ENCODE results near the gene SIRPG.

Gene SIRPG

GRCh38 chr20:1635291-1635979 is 22.1 kb downstream of the SIRPG start:
- TF ChIP-seq GATA2 (IDR thresholded peaks at IDR 0.05; ENCODE audit: low read depth, low read length) (no peak), GATA3 (IDR thresholded peaks at IDR 0.05; ENCODE audit: low read depth, low read length) (no peak)

GRCh38 chr20:1633535-1633934 is 24.0 kb downstream of the SIRPG start:
- TF ChIP-seq GATA3 (IDR thresholded peaks at IDR 0.05; ENCODE audit: low read depth, low read length), result no peak
- TF ChIP-seq GATA2 (IDR thresholded peaks at IDR 0.05; ENCODE audit: low read depth, low read length), result no peak

GRCh38 chr20:1632178-1632577 is 25.4 kb downstream of the SIRPG start:
- no peak for TF ChIP-seq GATA3 (IDR thresholded peaks at IDR 0.05; ENCODE audit: low read depth, low read length)

GRCh38 chr20:1631309-1632151 is 26.0 kb downstream of the SIRPG start:
- no peak for TF ChIP-seq GATA2 (IDR thresholded peaks at IDR 0.05; ENCODE audit: low read depth, low read length)
- no peak for TF ChIP-seq GATA3 (IDR thresholded peaks at IDR 0.05; ENCODE audit: low read depth, low read length)

GRCh38 chr20:1630186-1630585 is 27.4 kb downstream of the SIRPG start:
- no peak for TF ChIP-seq GATA2 (IDR thresholded peaks at IDR 0.05; ENCODE audit: low read depth, low read length)
- TF ChIP-seq GATA3 (IDR thresholded peaks at IDR 0.05; ENCODE audit: low read depth, low read length), result no peak

- TF ChIP-seq GATA2 (IDR thresholded peaks at IDR 0.05; ENCODE audit: low read depth, low read length) (no peak), GATA3 (IDR thresholded peaks at IDR 0.05; ENCODE audit: low read depth, low read length) (no peak)
Observed at GRCh38 chr20:1629321-1629720, 28.3 kb downstream of the SIRPG start.

- no peak for TF ChIP-seq GATA2 (IDR thresholded peaks at IDR 0.05; ENCODE audit: low read depth, low read length)
- TF ChIP-seq GATA3 (IDR thresholded peaks at IDR 0.05; ENCODE audit: low read depth, low read length), result no peak
Observed at GRCh38 chr20:1628621-1629020, 29.0 kb downstream of the SIRPG start.

GRCh38 chr20:1627200-1627550 is 30.4 kb downstream of the SIRPG start:
- TF ChIP-seq GATA3 (IDR thresholded peaks at IDR 0.05; ENCODE audit: low read depth, low read length), result no peak

GRCh38 chr20:1626528-1627199 is 30.9 kb downstream of the SIRPG start:
- no peak for TF ChIP-seq GATA3 (IDR thresholded peaks at IDR 0.05; ENCODE audit: low read depth, low read length)
- no peak for TF ChIP-seq GATA2 (IDR thresholded peaks at IDR 0.05; ENCODE audit: low read depth, low read length)

GRCh38 chr20:1625083-1625690 is 32.4 kb downstream of the SIRPG start:
- TF ChIP-seq GATA3 (IDR thresholded peaks at IDR 0.05; ENCODE audit: low read depth, low read length) (no peak), GATA2 (IDR thresholded peaks at IDR 0.05; ENCODE audit: low read depth, low read length) (no peak)

- TF ChIP-seq GATA3 (IDR thresholded peaks at IDR 0.05; ENCODE audit: low read depth, low read length) (no peak), GATA2 (IDR thresholded peaks at IDR 0.05; ENCODE audit: low read depth, low read length) (no peak)
Observed at GRCh38 chr20:1623501-1624205, 33.9 kb downstream of the SIRPG start.

- no peak for TF ChIP-seq GATA3 (IDR thresholded peaks at IDR 0.05; ENCODE audit: low read depth, low read length)
- TF ChIP-seq GATA2 (IDR thresholded peaks at IDR 0.05; ENCODE audit: low read depth, low read length), result no peak
Observed at GRCh38 chr20:1622450-1622849, 35.1 kb downstream of the SIRPG start.

- no peak for TF ChIP-seq GATA3 (IDR thresholded peaks at IDR 0.05; ENCODE audit: low read depth, low read length)
- TF ChIP-seq GATA2 (IDR thresholded peaks at IDR 0.05; ENCODE audit: low read depth, low read length), result no peak
Observed at GRCh38 chr20:1621316-1621715, 36.3 kb downstream of the SIRPG start.
